IPS-NIHi7 (cell line): ENCODE measurements around the gene FST.

Experiments used
- DNase-seq: peaks from one replicate; pipeline ENCODE4 v3.0.0; 2012; ENCODE audit warnings: mixed read lengths; ENCODE audit errors: extremely low spot score

Gene FST, protein sequence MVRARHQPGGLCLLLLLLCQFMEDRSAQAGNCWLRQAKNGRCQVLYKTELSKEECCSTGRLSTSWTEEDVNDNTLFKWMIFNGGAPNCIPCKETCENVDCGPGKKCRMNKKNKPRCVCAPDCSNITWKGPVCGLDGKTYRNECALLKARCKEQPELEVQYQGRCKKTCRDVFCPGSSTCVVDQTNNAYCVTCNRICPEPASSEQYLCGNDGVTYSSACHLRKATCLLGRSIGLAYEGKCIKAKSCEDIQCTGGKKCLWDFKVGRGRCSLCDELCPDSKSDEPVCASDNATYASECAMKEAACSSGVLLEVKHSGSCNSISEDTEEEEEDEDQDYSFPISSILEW

DNA sequence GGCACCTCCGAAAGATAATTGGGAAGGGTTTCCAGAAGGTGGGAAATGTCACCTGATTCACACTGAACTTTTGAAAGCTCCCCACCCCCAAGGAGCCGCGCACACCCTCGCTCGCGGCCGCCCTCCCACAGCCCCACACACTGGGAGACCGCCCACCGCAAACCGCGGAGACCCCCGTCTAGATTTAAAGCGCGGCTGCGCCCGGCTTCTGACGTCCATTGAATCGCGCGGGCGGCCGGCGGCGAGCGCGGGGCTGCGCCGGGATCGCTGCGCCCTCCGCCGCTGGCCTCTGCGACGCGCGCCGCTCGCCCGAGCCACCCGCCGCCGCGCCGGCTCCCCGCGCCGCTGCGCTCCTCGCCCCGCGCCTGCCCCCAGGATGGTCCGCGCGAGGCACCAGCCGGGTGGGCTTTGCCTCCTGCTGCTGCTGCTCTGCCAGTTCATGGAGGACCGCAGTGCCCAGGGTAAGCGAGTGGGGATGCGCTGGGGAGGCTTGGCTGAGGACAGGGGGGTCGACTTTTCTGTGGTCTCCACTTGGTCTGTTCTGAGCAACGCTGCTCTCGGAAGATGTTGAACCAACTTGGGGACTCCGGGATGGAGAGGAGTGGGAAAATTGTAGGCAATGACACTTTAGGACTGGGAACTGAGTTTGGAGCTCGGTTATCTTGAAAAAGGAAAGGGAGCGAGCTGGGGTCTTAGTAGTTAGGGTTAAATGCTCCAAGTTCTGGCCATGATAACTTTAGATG is at the start of gene FST:
Gene FST (plus strand): TSS at position 214 of the 743 bp plus-strand sequence. CDS start 163 bp downstream, at position 377.
- DNase-seq, result peak; percentile 55

DNA sequence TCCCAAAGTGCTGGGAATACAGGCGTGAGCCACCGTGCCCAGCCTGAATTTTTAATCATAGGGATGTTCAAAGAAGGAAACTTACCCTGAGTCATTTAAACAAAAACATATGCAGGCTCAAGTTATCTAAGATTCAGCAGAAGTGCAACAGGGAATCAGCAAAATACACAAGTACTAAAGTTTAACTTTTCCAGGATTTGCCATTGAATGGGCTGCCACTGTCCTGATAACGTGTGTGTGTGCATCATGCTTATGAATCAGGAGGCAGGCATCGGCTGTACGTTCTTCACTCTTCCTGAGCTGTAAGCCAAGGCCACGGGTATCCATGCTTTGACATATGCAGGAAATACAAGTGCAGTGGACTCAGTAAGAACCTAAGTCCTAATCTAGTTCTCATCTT is 48.8 kb upstream of the FST start:
- DNase-seq, result no peak

DNA sequence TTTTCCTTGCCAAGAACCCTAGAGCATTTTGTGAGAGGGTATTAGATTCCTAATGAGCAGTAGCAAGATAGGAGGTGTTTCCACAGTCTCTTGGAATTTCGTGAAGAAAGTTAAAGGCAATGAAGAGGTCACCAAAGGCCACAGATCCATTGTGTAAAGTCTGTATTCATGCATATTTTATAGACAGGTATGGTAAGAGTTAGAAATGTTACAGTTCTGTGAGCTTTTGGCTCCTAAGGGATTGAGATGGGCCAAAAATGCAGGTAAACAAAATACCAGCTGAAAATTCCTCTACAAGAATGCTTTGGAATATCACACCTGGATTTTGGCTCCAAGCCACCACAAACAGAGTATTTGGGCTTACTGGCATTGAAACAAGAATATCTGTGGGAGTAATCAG is 47.4 kb upstream of the FST start:
- no peak for DNase-seq

DNA sequence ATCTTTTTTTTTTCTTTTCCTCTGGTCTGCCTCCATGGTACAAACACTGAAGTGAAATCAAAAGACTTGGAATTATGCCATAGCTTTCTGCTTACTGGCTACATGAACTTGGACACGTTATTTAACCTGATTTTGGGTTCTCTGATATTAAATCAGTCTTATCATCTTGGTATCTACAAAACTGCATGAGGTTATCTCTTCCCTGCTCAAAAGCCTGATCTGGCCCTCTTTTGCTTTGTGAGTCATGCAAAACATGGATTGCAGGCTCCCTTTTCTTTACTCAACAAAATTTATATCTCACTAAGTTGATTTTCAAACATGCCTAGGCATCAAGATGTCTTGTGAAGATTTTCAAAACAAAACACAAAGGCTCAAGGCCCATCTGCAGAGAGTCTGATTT is 45.9 kb upstream of the FST start:
- no peak for DNase-seq

DNA sequence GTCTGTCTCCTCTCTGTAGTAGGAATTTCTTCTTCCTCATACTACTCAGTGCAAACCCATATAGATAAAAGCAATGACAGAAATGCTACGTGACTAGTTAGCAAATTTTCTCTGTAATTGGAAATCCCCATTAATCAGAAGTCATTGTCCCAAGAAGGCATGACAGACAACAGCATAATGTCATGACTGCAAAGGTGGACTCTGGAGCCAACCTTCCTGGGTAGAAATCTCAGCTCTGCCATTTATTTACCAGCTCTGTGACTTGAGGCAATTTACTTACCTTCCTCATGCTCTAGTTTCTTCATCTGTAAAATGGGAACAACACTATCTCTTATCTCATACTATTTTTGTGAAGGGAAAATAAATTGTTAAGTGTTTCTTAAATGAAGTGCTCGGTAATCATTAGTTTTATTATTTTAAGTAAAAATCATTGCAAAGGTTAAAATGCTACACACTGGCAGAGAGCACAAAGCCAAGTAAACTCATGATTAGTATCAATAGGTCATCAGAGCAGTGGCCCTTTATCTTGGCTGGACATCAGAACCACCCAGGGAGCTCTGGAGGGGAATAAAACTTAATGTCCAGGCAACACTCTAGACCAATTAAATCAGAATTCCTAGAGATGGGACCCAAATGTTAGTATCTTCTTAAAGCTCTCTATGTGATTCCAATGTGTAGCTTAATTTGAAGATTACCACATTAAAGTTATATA is 43.8 kb upstream of the FST start:
- no peak for DNase-seq

DNA sequence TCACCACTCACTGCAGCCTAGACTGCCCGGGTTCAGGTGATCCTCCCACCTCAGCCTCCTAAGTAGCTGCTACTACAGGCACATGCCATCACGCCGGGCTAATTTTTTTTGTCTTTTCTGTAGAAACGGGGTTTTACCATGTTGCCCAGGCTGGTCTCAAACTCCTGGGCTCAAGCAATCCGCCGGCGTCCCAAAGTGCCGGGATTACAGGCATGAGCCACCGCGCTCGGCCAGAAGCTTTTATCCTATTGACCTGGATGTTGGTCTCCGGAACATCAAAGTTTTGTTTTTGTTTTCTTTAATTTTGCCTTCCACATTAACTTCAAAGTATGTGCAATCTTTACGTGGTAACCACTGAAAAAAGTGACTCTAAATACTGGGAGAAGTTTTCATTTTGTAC is 42.4 kb upstream of the FST start:
- DNase-seq, result no peak

DNA sequence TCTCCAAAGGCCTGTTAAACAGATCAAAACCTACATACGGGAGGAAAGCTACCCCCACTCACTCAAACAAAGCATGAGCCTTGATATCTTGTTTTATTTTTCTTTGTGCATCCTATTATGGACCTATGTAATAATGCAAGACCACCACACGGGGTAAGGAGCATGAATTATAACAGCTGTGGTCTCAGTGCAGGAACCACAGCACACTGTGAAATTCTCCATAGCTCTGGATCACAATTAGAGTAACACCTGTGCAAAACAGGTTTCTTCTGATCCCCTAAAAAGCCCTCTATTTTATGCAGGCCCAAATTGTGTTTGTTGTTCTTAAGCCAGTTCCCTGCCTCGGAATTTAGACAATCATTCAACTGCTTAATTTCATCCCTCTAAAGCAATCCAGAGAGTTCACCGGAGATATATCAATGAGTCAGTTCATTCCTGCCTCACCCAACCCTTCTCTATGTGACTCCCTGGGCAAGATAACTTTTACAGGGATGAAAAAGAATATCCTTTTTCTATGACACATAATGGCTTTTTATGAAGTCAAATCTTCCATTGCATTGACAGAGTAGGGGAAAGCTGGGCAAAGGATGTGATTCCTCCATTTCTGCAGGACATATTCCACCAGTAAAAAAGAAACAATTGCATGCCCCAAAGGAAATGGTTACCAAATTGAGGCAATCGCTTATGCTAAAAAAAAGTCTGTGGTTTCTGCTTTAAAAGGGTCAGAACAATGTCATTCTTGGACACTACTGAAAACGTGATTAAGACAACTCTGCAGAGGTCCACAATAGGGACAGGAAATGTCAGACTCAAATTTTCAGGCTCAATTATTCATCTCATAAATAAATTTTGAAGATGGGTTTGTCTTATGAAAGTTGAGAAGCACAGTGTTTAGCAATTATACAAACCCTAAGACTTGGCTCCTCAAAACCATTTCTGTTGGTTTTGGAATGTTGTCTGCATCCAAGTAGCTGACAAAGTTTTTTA is 41.6 kb upstream of the FST start:
- no peak for DNase-seq

DNA sequence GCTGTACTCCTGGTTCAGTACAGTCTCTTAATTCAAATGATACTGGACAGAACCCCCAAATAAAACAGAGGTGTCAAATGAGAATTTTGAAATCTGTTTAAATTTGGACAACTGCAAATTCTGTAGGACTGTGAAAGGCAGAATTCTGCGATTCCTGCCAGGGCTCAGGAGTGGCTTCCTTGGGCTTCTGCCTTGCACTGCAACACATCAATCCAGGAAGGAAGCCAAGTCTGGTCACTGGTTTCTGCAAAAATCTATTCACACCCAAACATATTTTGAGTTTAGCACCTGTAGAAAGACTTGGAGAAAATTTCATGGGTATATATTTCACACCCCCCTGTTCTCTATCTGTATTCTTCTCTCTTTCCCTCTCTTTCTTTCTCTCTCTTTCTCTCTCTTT is 37.5 kb upstream of the FST start:
- no peak for DNase-seq

DNA sequence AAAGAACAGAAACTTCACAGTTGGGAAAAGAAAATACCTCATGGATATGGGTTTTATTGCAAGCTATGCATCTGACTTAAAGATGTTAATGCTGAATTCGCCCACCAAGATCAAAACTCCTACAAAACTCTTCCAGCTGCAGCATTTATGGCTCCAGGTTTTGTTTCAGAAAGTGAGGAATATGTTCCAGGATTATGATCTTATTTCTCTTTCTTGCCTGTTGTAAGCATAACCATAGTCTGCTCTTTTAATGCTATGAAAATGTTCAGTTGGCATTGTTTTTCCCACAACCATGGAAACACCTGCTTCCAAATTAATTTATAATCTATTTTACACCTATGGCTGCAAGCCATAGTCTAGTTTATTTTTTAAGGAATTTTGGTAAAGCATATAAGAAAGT is 34.9 kb upstream of the FST start:
- DNase-seq, result no peak

DNA sequence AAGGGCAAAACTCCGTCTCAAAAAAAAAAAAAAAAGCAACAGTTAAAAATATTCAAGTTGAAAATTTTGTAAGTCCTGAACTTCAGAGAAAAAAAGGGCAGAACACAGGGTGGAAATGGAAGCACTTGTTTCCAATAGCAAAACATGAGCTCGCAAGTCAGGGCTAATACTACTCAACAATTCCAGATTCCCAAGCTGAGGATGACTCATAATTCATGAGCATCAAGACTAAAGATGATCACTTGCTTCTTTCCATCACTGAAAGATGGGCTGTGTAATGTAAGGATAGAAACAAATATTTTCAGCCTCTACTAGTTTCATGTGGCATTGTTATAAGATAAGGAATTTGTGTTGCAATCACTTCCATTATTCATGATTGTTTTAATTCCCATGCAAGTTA is 33.5 kb upstream of the FST start:
- no peak for DNase-seq

DNA sequence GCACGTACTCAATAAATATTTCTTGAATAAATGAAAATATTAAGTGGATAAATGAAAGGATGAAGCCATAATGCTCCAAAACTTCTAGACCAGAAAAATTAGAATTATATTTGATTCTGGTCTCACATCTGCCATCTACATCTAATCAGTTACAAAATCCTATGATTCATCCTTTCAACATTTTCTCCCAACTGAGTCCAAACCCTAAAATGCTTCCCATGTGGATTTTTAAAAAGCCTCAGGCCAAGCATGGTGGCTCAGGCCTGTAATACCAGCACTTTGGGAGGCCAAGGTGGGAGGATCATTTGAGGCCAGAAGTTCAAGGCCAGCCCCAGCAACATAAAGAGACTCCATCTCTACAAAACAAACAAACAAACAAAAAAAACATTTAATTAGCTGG is 31.6 kb upstream of the FST start:
- no peak for DNase-seq

DNA sequence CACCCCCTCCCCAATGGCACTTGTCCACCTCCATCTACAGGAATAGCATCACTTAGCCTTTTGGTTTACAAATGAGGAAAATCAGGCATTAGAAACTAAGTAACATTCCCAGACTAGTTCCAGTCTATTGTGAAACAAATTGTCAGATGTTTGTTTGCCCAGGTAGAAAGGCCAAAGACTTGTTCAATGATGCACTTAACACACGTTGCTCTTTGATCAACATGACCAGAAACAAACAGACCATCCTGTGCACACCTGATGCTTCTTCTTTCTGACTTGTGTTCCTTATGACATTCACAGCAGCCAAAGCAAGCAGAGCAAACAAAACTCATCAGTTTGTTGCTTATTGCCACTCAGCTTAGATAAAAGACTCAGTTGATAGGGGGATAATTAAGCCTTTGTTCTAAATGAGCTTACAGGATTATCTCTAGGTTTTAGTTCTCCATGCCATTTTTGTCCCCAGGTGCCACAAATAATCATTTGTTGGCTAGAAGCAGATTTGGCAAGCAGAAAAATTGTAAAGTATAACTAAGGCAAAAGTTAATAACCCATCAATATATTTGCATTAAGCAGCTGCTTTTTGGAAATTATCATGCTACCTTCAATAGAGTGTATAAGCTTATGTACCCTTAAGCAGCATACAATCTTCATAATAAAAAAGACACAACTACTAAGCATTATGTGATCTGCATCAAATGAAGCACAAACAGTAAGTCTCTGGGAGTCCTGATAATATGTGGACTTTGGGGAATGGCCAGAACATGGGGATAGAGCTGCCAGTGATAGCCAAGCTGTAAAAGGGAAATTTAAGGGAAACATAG is 26.3 kb upstream of the FST start:
- DNase-seq, result no peak

DNA sequence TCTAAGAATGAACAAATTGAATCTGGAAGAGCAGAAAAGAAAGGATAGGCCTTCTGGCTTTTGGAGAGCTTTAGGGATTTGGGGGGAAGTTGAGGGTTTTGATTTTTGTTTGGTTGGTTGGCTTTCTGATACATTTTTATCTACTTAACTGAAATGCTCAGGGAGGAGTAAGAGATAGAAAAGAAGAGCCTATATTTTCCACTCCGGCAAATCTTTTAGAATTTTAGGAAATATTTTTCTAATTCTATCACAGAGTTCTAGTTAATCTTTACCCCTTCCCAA is 25.8 kb upstream of the FST start:
- no peak for DNase-seq

DNA sequence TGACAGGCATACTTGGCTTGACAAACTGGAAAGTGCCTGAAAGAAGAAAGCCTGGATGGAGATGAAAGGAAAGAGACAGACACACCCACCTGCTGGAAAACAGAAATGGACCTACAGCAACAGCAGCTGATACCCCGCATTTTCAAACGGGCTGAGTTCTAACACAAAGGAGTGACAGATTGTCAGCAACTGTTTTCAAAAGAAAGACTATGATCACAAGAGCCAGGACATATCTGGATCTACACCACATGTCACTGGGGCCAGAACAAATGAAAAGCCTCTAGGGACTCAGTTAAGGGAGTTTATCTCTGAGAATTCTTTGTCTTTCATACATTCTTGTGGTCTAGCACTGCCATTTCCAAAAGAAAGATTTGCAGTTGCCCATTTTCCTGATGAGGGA is 24.1 kb upstream of the FST start:
- no peak for DNase-seq

DNA sequence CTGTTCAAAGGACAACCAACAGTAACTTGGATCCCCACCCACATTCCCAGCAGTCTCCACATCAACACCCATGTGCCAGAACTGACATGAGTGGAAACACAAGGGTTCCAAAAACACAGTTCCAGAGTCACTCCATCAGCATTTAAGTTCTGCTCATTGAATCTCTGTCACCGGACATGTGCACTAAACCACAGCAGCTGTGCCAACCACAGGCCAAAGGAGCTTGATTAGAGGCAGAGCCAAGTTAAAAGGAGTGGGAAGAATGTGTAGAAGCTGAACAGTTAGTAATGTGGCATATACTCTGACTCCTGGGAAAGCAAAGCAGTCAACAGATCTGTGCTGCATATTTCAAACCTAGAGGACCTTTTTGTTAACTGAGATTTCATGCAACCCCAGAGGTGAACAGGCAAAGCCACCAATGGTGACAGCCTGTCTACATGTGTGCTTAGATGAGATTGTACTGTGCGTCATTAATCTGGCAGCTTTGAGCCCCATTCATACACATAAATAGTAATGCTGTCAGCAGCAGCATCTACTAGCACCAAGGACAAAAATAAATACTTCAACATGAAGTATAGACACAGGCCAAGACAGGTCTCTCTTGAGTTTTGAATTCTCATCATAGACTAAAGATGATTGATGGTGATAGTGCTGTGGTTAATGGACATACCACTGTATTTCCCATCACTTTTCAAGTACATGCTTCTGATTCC is 16.4 kb upstream of the FST start:
- no peak for DNase-seq

DNA sequence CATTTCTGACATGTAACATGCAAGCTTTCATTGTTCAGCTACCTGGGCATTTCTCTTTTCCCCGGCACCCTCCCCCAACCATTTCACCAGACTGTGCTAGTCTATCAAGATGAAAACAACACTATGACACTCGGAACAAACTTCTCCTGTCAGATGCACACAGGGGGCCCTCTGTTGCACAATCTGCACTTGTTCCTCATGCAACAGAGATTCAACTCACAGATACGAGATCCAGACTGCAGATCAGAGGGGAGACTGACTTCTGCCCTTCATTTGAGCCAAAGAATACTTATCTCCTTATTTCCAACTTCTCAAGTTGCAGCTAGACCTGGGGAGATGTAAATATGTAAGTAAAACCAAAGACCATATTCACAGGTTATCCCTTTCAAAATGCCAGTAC is 15.7 kb upstream of the FST start:
- DNase-seq, result no peak

DNA sequence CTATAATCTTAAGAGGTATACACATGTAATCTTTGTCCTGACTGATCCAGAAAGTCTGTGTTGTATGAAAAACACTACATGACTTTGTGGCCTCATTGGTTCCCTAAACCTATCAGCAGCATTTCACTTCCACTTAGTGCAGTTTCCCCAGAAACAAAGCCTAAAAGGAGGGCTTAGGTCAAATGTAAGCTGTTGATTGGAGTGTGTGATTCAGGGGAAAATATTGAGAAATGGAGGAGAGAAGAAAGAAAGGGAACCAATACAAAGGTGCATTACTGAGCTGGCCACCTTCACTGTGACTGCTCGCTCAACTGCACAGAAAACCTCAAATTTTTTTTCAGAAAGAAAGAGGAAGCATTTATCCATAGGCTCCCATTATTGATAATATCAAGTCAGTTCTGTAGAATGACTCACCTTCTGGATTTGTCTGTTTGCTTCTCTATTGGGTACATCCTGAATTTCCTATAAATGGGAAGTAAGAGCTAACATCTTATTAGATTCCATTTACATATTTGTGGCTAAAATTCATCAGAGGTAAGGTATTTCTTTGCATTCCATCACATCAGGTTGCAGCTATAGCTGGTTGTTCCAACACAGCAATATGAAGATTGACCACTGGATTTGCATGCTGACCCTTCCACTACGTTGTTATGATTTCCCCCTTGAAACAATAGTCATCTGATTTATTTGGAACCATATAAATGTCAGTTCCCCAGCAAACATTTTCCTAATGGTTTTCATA is 10.3 kb upstream of the FST start:
- DNase-seq, result no peak

DNA sequence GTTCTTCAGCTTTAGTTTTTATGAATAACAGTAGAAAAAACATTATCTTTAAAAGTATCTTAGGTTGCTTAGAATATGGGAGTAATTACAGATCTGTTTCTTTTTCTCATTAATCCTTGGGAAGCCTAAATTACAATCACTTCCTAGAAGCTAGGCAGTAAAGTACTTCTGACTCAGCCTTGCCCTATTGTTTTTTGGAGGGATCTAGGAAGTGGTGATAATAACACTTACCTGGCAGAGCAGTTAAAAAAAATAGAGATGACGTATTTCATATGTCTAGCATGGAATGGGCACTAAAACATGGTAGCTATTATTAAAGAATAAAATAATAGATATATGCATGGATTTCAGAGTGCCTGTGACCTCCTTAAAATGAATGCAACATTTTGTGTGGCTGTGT is 8.2 kb upstream of the FST start:
- DNase-seq, result no peak

DNA sequence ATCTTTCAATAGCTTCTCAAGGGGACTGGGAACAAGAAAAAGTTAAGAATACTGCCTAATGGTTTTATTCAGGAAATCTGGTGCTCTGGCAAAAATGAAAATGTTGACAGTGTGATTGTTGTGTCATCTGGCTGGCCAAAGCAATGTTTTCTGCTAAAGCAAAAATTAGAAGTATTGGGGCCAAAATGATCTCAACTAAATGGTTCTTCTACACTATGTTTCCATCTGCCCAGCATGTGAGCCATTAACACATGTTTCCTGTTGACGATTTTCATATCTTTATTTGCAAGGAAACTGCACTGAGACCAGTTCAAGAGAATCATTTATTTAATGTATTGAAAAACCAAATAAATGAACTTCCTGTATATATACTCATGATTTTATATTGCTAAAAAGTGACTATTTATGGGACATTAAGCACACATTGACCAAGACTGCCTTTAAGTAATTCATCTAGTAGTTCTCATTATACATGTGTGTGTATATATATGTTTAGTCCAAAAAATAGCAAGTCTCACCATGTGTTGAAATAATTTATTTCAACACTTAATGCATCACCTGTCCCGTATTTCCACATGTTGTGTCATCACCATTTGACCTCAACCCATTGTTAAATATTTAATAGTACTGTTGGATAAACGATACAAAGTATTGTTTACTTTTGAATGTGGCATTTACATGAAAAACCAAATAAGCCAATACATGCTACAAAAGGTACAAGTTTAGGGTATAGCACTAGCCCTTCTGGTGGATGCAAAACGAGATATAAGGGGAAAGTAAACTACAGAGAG is 7.5 kb upstream of the FST start:
- DNase-seq, result no peak
